ENCODE results near the gene ASCL2. TPM values are rescaled to one million over a fixed set of nuclear protein-coding genes. Genes with fewer than 3 reads are reported as not detected.

Gene ASCL2
- total RNA-seq, 1 donor from 2014 or later = 0.16 TPM

DNA sequence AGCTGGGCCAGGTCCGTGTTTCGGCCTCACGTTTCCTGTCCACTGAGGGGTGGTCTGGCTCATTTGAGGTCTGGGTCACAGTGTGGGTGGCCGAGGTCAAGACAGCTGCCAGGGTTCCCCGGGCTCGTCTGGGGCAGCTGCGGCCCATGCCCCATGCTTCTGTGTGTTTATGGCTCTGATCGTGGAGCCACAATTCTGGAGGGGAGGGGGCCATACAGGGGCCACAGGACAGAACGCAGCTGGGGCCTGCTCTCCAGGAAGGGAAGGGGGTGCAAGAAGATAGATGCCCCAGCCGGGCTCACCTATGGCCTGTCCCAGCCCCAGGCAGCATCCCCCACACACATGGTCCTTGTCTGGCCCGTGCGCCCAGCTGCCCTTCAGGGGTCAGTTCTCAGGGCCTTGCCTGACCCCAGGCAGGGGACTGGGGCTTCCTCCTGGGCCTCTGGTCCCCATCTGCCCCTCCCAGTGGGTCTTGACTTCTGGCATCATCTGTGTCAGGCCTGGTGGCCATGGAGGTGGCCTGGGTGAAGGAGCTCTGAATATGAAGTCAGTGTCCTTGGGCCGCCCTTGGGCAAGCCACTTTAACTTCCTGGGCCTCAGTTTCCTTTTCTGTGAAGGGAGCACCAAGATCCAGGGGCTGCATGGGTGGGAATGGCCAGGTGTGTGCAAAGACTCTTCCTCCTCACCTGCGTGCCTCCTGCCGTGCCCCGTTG lies 39.8 kb upstream of the ASCL2 start:
- Mint-ChIP-seq H3K27me3 (ENCODE audit: low read depth) (no peaks in the 10 kb centered on the region), H3K4me3 (no peak overlapping the region), H3K27ac (ENCODE audit: unreplicated experiment) (peak overlapping the region; percentile 12), H3K36me3 (ENCODE audit: low read depth) (no peaks in the 10 kb centered on the region), H3K4me1 (peaks cover 7% of the 10 kb centered on the region), H3K9me3 (no peaks in the 10 kb centered on the region)
- TF ChIP-seq, protein P1, sequence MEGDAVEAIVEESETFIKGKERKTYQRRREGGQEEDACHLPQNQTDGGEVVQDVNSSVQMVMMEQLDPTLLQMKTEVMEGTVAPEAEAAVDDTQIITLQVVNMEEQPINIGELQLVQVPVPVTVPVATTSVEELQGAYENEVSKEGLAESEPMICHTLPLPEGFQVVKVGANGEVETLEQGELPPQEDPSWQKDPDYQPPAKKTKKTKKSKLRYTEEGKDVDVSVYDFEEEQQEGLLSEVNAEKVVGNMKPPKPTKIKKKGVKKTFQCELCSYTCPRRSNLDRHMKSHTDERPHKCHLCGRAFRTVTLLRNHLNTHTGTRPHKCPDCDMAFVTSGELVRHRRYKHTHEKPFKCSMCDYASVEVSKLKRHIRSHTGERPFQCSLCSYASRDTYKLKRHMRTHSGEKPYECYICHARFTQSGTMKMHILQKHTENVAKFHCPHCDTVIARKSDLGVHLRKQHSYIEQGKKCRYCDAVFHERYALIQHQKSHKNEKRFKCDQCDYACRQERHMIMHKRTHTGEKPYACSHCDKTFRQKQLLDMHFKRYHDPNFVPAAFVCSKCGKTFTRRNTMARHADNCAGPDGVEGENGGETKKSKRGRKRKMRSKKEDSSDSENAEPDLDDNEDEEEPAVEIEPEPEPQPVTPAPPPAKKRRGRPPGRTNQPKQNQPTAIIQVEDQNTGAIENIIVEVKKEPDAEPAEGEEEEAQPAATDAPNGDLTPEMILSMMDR (conservative IDR thresholded peaks at IDR 0.05) = no peak
- no peak for DNase-seq (ENCODE audit: low read depth, low spot score)

GRCh38 chr11:2309251-2310072 lies 39.1 kb upstream of the ASCL2 start:
- Mint-ChIP-seq H3K27ac (ENCODE audit: unreplicated experiment) (no peak overlapping the region), H3K4me1 (peaks cover 7% of the 10 kb centered on the region), H3K4me3 (no peak overlapping the region), H3K36me3 (ENCODE audit: low read depth) (no peaks in the 10 kb centered on the region), H3K27me3 (ENCODE audit: low read depth) (no peaks in the 10 kb centered on the region), H3K9me3 (no peaks in the 10 kb centered on the region)
- no peak for DNase-seq (ENCODE audit: low read depth, low spot score)
- TF ChIP-seq, protein P1 (conservative IDR thresholded peaks at IDR 0.05) = no peak

- TF ChIP-seq, protein P1 (conservative IDR thresholded peaks at IDR 0.05) = no peak
- no peak overlapping the region for H3K27ac Mint-ChIP-seq (ENCODE audit: unreplicated experiment)
These were observed 38.3 kb upstream of the ASCL2 start for GRCh38 chr11:2308713-2309112.

DNA sequence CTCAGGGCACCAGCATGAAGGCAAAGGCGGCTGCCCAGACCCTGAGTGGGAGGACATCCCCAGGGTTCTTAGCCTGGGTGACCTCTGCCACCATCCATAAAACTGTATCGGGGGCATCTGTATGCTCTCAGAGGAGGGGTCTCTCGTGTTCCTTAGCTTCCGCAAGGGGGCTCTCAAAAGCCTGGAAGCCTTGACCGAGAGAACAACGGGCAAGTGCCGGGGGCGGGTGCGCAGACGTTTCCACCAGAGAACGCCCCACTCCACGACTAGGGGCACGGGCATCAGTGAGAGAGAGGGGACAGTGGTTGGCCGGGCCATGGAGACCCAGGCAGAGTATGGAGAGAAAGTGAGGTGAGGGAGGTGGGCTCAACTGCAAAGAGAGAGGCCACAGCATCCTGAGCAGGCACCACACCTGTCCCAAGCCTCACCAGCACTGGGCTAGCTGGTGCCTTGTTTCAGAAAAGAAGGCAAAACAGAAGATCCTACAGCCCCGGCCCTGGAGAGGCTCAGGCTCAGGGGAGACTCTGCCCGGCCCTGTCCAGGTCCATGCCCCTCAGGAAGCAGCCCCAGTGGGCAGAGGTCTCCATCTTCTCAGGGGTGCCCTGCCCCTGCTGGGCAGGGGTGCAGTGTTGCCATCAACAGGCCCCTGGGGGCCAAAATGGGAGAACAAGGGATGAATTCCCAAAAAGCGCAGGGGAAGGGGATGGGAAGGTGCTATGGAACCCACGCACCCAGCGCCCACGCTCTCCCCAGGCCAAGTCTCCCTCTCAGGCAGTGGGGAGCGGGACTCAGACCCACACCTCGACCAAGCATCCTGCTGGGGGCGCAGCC lies 37.3 kb upstream of the ASCL2 start:
- Mint-ChIP-seq H3K4me1 (peaks cover 7% of the 10 kb centered on the region), H3K27me3 (ENCODE audit: low read depth) (no peaks in the 10 kb centered on the region), H3K36me3 (ENCODE audit: low read depth) (no peaks in the 10 kb centered on the region), H3K27ac (ENCODE audit: unreplicated experiment) (no peak overlapping the region), H3K4me3 (no peak overlapping the region), H3K9me3 (no peaks in the 10 kb centered on the region)
- DNase-seq (ENCODE audit: low read depth, low spot score) = no peak
- TF ChIP-seq, protein P1 (conservative IDR thresholded peaks at IDR 0.05) = no peak

More at GRCh38 chr11:2308713-2309112, 38.3 kb upstream of the ASCL2 start:
- Mint-ChIP-seq H3K4me3 (no peak overlapping the region), H3K4me1 (peaks cover 7% of the 10 kb centered on the region), H3K36me3 (ENCODE audit: low read depth) (no peaks in the 10 kb centered on the region), H3K9me3 (no peaks in the 10 kb centered on the region), H3K27me3 (ENCODE audit: low read depth) (no peaks in the 10 kb centered on the region)
- DNase-seq (ENCODE audit: low read depth, low spot score) = no peak

DNA sequence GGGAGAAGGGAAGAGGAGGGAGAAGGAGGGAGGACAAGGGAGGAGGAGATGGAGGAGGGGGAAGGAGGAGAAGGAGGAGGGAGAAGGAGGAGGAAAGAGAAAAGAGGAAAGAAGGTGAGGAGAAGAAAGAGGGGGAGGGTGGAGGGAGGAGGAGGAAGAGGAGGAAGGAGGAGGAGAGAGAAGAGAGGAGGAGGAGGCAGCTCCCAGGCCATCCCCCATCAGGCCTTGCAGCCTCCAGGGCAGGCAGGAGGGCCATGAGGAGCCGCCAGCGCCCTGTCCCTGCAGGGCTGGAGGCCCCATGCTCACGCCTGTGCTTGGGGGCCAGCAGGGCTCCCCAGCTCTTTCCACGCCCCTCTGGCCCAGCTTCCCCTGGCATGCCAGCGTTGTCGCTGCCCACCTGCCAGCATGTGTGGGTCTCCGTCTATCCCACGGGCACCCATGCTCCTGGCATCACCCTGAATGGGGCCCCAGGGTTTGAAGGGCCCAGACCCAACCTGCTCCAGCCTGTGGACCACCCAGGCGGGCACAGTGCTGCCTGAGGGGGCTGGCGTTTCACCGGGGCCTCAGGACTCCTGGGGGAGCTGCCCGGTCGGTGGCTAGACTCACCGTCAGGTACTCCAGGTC lies 36.6 kb upstream of the ASCL2 start:
- peaks cover 7% of the 10 kb centered on the region for H3K4me1 Mint-ChIP-seq
- no peaks in the 10 kb centered on the region for H3K36me3 Mint-ChIP-seq (ENCODE audit: low read depth)
- H3K27me3 Mint-ChIP-seq (ENCODE audit: low read depth) = no peaks in the 10 kb centered on the region
- H3K4me3 Mint-ChIP-seq = no peak overlapping the region
- no peaks in the 10 kb centered on the region for H3K9me3 Mint-ChIP-seq
- TF ChIP-seq, protein P1 (conservative IDR thresholded peaks at IDR 0.05) = no peak
- no peak for DNase-seq (ENCODE audit: low read depth, low spot score)
- H3K27ac Mint-ChIP-seq (ENCODE audit: unreplicated experiment) = no peak overlapping the region

Measured in neural crest cell (in vitro differentiated cells).